ENCODE measurements around the gene TBC1D14. TPM values are rescaled to one million over a fixed set of nuclear protein-coding genes. Genes with fewer than 3 reads are reported as not detected.
A peak's percentile ranks its signal among the peaks of the same experiment; 100 is the strongest.
"Not testable (repeated sequence)": the region's sequence is repeated elsewhere in the genome, so short reads cannot be mapped to it uniquely, and the experiment has no call there.

TBC1D14 gene
- total RNA-seq, 2 donors from 2014 or later = 42.3 to 43.5 TPM

DNA sequence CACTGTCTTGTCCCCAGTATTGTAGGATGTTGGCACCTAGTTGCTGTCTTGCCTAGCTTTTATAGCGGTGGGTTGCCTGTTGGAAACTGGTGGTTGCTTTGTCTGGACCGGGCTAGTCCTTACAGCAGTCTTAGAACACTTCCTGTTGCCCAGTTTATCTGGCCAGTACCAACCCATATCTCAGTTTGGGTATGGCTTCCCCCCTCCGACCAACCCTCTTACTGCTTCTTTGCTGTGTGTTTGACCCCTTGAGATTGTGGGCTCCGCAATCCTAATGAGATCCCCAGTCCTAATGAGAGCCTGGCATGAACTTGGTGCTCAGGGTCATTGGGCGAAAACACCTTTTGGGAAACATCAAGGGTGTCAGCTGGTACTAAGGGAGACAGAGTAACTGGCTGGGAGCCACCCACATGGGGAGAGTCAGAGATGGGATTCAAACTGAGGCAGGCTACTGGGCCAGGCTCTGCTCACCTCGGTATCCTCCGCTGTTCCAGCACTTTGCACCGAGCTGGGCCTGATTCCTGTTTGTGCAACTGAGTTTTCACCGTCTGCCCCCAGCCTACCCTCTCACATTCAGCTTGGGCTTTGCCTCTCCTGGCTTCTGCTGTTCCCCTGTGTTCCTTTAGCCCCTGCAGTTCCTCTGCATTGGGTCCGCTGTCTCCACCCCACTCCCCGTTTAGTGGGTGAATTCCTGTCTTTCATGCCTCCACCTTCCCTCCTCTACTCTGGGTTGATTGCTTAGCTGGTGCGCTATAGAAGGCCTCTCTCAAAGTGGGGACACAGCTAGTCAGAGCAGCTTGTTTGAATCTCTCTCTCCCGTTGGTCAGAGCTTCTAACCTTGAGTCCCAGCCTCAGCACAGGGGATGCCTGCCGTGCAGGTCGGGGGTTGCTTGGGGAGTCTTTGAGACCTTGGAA, 1.6 kb downstream of the TBC1D14 start:
- Histone ChIP-seq H3K27me3 (ENCODE audit: control insufficient read depth, insufficient read depth, low read length, poor library complexity, severe bottlenecking) (peaks cover 5% of the 10 kb centered on the region), H3K36me3 (ENCODE audit: control insufficient read depth, insufficient read depth, low read length) (no peaks in the 10 kb centered on the region), H3K4me1 (ENCODE audit: control insufficient read depth, insufficient read depth, low read length) (peaks cover 13% of the 10 kb centered on the region), H3K4me3 (ENCODE audit: low read length) (peak overlapping the region; percentile 85), H3K9ac (ENCODE audit: extremely low read depth, low read length, poor library complexity, severe bottlenecking) (no peak overlapping the region), H3K27ac (ENCODE audit: low read depth, low read length) (no peak overlapping the region), H3K9me3 (ENCODE audit: control insufficient read depth, low read length) (no peaks in the 10 kb centered on the region)
- H3K36me3 Mint-ChIP-seq (ENCODE audit: low read depth) = no peaks in the 10 kb centered on the region
- TF ChIP-seq, protein P1, sequence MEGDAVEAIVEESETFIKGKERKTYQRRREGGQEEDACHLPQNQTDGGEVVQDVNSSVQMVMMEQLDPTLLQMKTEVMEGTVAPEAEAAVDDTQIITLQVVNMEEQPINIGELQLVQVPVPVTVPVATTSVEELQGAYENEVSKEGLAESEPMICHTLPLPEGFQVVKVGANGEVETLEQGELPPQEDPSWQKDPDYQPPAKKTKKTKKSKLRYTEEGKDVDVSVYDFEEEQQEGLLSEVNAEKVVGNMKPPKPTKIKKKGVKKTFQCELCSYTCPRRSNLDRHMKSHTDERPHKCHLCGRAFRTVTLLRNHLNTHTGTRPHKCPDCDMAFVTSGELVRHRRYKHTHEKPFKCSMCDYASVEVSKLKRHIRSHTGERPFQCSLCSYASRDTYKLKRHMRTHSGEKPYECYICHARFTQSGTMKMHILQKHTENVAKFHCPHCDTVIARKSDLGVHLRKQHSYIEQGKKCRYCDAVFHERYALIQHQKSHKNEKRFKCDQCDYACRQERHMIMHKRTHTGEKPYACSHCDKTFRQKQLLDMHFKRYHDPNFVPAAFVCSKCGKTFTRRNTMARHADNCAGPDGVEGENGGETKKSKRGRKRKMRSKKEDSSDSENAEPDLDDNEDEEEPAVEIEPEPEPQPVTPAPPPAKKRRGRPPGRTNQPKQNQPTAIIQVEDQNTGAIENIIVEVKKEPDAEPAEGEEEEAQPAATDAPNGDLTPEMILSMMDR (conservative IDR thresholded peaks at IDR 0.05) = no peak
- no peaks in the 10 kb centered on the region for H3K9me3 Mint-ChIP-seq
- H3K27ac Mint-ChIP-seq = no peak overlapping the region
- no peak for DNase-seq
- peaks cover 22% of the 10 kb centered on the region for H3K27me3 Mint-ChIP-seq (ENCODE audit: insufficient read depth)
- 92 to 94% methylated on average over 9 to 15 of the region's 15 CpGs for WGBS, 2 experiments (ENCODE audit: insufficient coverage in 1 of 2, insufficient read length in 1 of 2)
- peaks cover 24% of the 10 kb centered on the region for H3K4me1 Mint-ChIP-seq
- peak overlapping the region; percentile 86 for H3K4me3 Mint-ChIP-seq

DNA sequence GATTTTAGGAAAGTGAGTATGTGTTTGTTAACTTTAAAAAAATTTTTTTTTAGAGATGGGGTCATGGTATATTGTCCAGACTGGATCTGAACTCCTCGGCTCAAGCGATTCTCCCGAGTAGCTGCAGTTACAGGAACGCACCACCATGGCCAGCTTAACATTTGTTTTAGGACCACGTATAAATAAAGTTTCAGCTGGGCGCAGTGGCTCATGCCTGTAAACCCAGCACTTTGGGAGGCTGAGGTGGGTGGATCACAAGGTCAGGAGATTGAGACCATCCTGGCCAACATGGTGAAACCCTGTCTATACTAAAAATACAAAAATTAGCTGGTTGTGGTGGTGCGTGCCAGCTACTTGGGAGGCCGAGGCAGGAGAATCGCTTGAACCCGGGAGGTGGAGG, 2.3 kb downstream of the TBC1D14 start:
- Mint-ChIP-seq H3K4me1 (peaks cover 31% of the 10 kb centered on the region), H3K27me3 (ENCODE audit: insufficient read depth) (peaks cover 16% of the 10 kb centered on the region)
- DNase-seq; H3K9ac ChIP-seq (ENCODE audit: extremely low read depth, low read length, poor library complexity, severe bottlenecking); H3K4me3 Mint-ChIP-seq; H3K27ac Mint-ChIP-seq; H3K9me3 Mint-ChIP-seq; H3K27ac ChIP-seq (ENCODE audit: low read depth, low read length); H3K36me3 ChIP-seq (ENCODE audit: control insufficient read depth, insufficient read depth, low read length); H3K36me3 Mint-ChIP-seq (ENCODE audit: low read depth); H3K27me3 ChIP-seq (ENCODE audit: control insufficient read depth, insufficient read depth, low read length, poor library complexity, severe bottlenecking); H3K4me3 ChIP-seq (ENCODE audit: low read length); H3K9me3 ChIP-seq (ENCODE audit: control insufficient read depth, low read length): not testable (repeated sequence)
- WGBS, 2 experiments (ENCODE audit: insufficient coverage in 1 of 2, insufficient read length in 1 of 2) = 86% methylated on average over 10 of the region's 10 CpGs; no CpG with 5 or more reads in 1 of the 2 experiments
- TF ChIP-seq, protein P1 (conservative IDR thresholded peaks at IDR 0.05) = peak; percentile 43
- H3K4me1 ChIP-seq (ENCODE audit: control insufficient read depth, insufficient read depth, low read length) = peaks cover 13% of the 10 kb centered on the region

DNA sequence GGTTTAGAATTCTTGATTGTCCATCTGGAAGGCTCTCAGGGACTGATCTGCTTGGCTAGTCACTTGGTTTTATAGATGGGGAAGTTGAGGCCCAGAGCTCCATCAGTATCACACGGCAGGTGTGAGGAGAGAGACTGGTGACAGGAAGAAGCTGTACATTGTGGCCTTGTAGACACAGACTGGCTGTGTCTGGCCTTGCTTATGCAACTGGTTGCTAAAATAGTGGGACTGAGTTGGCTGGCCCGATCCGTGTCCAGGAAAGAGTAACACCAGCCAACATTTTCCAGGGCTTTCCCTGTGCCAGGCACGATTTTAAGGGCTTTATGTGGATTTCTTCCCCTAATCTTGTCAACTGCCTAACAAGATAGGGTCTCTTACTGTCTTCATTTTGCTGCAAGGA, 2.8 kb downstream of the TBC1D14 start:
- Mint-ChIP-seq H3K27me3 (ENCODE audit: insufficient read depth) (peaks cover 11% of the 10 kb centered on the region), H3K9me3 (no peaks in the 10 kb centered on the region), H3K4me3 (no peak overlapping the region), H3K27ac (no peak overlapping the region), H3K36me3 (ENCODE audit: low read depth) (no peaks in the 10 kb centered on the region), H3K4me1 (peaks cover 36% of the 10 kb centered on the region)
- Histone ChIP-seq H3K9ac (ENCODE audit: extremely low read depth, low read length, poor library complexity, severe bottlenecking) (no peak overlapping the region), H3K4me1 (ENCODE audit: control insufficient read depth, insufficient read depth, low read length) (peaks cover 13% of the 10 kb centered on the region), H3K36me3 (ENCODE audit: control insufficient read depth, insufficient read depth, low read length) (no peaks in the 10 kb centered on the region), H3K27ac (ENCODE audit: low read depth, low read length) (no peak overlapping the region), H3K9me3 (ENCODE audit: control insufficient read depth, low read length) (no peaks in the 10 kb centered on the region), H3K4me3 (ENCODE audit: low read length) (no peak overlapping the region), H3K27me3 (ENCODE audit: control insufficient read depth, insufficient read depth, low read length, poor library complexity, severe bottlenecking) (no peaks in the 10 kb centered on the region)
- TF ChIP-seq, protein P1 (conservative IDR thresholded peaks at IDR 0.05) = no peak
- no peak for DNase-seq
- WGBS, 2 experiments (ENCODE audit: insufficient coverage in 1 of 2, insufficient read length in 1 of 2) = 90 to 100% methylated on average over 2 to 4 of the region's 4 CpGs

All from endodermal cell (in vitro differentiated cells).